ENCODE results near the gene AEBP1.
A peak's percentile ranks its signal among the peaks of the same experiment; 100 is the strongest.

The AEBP1 gene

DNA sequence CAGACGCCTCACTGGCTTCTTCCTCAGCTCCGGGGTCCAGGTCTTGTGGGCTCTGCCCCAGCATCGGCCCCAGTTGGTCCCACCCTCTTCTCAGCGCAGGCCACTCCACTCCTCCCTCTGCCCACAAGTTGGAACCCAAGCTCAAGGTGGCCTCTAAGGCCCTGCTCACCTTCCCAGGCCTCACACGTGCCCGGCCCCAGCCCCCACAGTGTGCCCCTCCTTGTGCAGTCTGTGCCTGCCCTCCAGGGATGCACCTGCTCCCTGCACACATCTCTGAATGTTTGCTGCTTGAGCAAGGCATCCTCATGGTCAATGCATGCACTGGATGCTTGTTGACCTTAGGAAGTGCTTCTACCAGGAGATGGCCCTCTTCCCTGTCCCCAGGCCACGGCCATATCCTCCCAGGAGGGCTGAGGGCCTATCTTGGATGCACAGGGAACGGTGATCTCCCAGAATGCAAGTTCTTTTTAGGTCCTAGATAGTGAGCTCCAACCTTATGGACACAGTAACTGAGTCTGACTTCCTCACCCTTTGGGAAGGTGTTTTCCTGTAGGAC, 7.7 kb upstream of the AEBP1 start:
- H3K27ac ChIP-seq (replicated peaks) = peak overlapping the region; percentile 78
- no peak for DNase-seq (ENCODE audit: low read depth in 1 of 2, low spot score in 1 of 2)
- no peak overlapping the region for H3K4me3 ChIP-seq (replicated peaks; ENCODE audit: insufficient read depth, low read length)
- no peaks in the 10 kb centered on the region for H3K27me3 ChIP-seq (ENCODE audit: insufficient read depth, poor library complexity, severe bottlenecking)
- TF ChIP-seq GABPA (IDR thresholded peaks at IDR 0.05; ENCODE audit: low read depth) = no peak

DNA sequence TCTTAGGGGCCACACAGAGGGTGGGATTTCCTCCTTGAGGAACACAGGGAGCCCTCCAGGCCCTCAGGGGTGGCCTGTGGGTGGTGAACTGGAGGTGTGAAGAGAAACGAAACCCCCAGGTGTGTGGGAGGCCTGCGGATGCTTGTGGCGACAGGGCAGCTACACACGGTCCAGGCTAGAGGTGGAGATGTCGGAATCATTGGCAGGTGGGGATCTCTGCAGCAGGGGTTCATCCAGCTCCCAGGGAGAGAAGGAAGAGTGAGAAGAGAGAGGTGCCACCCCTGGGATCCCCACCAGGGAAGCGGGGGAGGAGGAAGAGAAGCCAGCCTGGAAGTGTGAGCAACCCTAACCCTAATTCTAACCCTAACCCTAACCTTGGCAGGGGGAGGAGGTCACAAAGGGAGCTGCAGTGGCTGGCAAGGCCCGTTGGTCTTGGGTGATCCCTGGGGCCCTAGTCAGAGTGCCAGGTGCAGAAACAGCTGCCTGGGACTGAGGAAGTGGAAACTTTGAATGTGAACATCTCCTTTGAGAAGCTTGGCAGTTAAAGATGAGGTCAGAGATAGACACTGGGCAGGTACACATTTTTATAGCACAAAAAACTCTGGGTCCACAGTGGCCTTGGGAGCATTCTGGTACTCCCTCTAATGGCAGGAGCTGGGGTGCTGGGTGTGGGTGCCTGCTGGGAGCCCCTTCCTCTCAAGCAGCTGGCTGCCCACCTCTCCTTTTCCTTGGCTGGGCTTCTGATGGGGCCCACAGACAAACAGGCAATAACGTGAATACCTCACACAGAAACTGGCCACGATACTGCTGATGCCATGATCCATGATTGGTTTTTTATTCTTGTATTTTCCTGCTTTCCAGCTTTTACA, 6.8 kb upstream of the AEBP1 start:
- DNase-seq (ENCODE audit: low read depth in 1 of 2, low spot score in 1 of 2) = peak; percentile 92 to 95
- Histone ChIP-seq H3K27me3 (ENCODE audit: insufficient read depth, poor library complexity, severe bottlenecking) (no peaks in the 10 kb centered on the region), H3K4me3 (replicated peaks; ENCODE audit: insufficient read depth, low read length) (no peak overlapping the region), H3K27ac (replicated peaks) (peak overlapping the region; percentile 78)
- TF ChIP-seq, protein P1, sequence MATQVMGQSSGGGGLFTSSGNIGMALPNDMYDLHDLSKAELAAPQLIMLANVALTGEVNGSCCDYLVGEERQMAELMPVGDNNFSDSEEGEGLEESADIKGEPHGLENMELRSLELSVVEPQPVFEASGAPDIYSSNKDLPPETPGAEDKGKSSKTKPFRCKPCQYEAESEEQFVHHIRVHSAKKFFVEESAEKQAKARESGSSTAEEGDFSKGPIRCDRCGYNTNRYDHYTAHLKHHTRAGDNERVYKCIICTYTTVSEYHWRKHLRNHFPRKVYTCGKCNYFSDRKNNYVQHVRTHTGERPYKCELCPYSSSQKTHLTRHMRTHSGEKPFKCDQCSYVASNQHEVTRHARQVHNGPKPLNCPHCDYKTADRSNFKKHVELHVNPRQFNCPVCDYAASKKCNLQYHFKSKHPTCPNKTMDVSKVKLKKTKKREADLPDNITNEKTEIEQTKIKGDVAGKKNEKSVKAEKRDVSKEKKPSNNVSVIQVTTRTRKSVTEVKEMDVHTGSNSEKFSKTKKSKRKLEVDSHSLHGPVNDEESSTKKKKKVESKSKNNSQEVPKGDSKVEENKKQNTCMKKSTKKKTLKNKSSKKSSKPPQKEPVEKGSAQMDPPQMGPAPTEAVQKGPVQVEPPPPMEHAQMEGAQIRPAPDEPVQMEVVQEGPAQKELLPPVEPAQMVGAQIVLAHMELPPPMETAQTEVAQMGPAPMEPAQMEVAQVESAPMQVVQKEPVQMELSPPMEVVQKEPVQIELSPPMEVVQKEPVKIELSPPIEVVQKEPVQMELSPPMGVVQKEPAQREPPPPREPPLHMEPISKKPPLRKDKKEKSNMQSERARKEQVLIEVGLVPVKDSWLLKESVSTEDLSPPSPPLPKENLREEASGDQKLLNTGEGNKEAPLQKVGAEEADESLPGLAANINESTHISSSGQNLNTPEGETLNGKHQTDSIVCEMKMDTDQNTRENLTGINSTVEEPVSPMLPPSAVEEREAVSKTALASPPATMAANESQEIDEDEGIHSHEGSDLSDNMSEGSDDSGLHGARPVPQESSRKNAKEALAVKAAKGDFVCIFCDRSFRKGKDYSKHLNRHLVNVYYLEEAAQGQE (IDR thresholded peaks at IDR 0.05; ENCODE audit: insufficient replicate concordance, low read depth) = no peak
- TF ChIP-seq POLR2AphosphoS5 (IDR thresholded peaks at IDR 0.05; ENCODE audit: low read depth) = peak; percentile 98
- TF ChIP-seq SPI1 (IDR thresholded peaks at IDR 0.05; ENCODE audit: borderline replicate concordance, low read depth) = peak; percentile 93

DNA sequence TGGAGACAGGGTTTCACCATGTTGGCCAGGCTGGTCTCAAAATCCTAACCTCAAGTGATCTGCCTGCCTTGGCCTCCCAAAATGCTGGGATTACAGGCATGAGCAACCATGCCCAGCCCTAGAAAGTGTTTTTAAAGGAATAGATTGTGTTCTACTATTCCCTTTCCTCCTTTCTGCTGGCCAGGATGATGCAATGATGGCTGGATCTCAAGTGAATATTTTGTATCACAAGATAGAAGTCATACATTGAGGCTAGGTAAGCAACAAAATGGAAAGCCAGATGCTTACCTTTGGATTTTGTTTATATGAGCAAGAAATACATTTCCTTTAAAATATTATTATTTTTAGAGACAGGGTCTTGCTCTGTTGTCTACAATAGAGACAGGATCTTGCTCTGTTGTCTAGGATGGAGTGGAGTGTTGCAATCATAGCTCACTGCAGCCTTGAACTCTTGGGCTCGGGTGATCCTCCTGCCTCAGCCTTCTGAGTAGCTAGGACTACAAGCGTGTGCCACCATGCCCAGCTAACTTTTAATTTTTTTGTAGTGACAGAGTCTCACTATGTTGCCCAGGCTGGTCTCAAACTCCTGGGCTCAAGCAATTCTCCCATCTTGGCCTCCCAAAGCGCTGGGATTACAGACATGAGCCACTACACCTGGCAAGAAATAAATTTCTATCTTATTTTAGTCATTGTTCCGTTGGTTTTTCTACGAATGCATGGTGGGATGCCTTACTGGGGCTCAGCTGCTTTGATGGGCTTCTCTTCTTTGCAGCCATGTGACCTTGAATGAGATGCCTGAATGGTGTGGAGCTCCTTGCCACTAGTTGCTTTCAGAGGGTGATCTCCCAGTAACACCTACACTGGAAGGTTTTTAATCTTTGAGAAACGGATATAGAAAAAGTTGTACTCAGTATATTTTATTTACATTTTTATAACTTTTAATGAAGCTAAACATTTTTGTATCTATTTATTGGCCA, 5.8 kb upstream of the AEBP1 start:
- TF ChIP-seq, protein P1 (IDR thresholded peaks at IDR 0.05; ENCODE audit: insufficient replicate concordance, low read depth) = no peak
- TF ChIP-seq POLR2AphosphoS5 (IDR thresholded peaks at IDR 0.05; ENCODE audit: low read depth) (no peak), GABPA (IDR thresholded peaks at IDR 0.05; ENCODE audit: low read depth) (no peak), SPI1 (IDR thresholded peaks at IDR 0.05; ENCODE audit: borderline replicate concordance, low read depth) (no peak)
- TF ChIP-seq, protein P2, sequence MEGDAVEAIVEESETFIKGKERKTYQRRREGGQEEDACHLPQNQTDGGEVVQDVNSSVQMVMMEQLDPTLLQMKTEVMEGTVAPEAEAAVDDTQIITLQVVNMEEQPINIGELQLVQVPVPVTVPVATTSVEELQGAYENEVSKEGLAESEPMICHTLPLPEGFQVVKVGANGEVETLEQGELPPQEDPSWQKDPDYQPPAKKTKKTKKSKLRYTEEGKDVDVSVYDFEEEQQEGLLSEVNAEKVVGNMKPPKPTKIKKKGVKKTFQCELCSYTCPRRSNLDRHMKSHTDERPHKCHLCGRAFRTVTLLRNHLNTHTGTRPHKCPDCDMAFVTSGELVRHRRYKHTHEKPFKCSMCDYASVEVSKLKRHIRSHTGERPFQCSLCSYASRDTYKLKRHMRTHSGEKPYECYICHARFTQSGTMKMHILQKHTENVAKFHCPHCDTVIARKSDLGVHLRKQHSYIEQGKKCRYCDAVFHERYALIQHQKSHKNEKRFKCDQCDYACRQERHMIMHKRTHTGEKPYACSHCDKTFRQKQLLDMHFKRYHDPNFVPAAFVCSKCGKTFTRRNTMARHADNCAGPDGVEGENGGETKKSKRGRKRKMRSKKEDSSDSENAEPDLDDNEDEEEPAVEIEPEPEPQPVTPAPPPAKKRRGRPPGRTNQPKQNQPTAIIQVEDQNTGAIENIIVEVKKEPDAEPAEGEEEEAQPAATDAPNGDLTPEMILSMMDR (IDR thresholded peaks at IDR 0.05; ENCODE audit: insufficient read depth, low read length) = no peak
- Histone ChIP-seq H3K27ac (replicated peaks) (peak overlapping the region; percentile 78), H3K4me3 (replicated peaks; ENCODE audit: insufficient read depth, low read length) (no peak overlapping the region), H3K27me3 (ENCODE audit: insufficient read depth, poor library complexity, severe bottlenecking) (no peaks in the 10 kb centered on the region)
- no peak for DNase-seq (ENCODE audit: low read depth in 1 of 2, low spot score in 1 of 2)

DNA sequence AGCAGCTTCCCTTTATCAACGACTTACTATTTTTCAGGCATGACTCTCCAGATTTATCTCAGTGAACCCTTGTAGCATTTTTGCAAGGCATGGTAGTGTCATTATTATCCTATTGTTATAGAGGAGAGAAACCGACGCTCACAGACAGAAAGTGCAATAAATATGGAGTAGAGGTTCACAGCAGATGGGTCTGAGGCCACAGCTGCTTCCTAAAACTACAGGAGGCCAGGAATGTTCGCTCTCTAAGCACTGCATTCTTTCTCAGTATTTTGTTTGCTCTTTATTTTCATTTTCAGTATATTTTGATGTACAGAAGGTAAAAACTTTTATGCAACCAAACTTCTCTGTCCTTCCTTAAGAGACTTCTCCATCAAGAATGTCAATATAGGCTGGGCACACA, 4.5 kb upstream of the AEBP1 start:
- DNase-seq (ENCODE audit: low read depth in 1 of 2, low spot score in 1 of 2) = no peak
- H3K27me3 ChIP-seq (ENCODE audit: insufficient read depth, poor library complexity, severe bottlenecking) = peaks cover under 1% of the 10 kb centered on the region
- no peak overlapping the region for H3K4me3 ChIP-seq (replicated peaks; ENCODE audit: insufficient read depth, low read length)
- H3K27ac ChIP-seq (replicated peaks) = 0 out of 2 replicates have a peak overlapping the region, but pooled peaks have one; percentile 2
- no peak for TF ChIP-seq POLR2AphosphoS5 (IDR thresholded peaks at IDR 0.05; ENCODE audit: low read depth)
- TF ChIP-seq, protein P1 (IDR thresholded peaks at IDR 0.05; ENCODE audit: insufficient replicate concordance, low read depth) = no peak
- no peak for TF ChIP-seq GABPA (IDR thresholded peaks at IDR 0.05; ENCODE audit: low read depth)
- TF ChIP-seq, protein P2 (IDR thresholded peaks at IDR 0.05; ENCODE audit: insufficient read depth, low read length) = no peak

Data from HL-60 (cell line).